ENCODE data around the gene FASN. TPM values are rescaled to one million over a fixed set of nuclear protein-coding genes. Genes with fewer than 3 reads are reported as not detected.

The FASN gene
- total and polyA plus RNA-seq, 2 of the 13 experiments (the other 11 are each of a cell fraction or from before 2014, with no cell fraction given): 51.7 to 101 TPM

DNA sequence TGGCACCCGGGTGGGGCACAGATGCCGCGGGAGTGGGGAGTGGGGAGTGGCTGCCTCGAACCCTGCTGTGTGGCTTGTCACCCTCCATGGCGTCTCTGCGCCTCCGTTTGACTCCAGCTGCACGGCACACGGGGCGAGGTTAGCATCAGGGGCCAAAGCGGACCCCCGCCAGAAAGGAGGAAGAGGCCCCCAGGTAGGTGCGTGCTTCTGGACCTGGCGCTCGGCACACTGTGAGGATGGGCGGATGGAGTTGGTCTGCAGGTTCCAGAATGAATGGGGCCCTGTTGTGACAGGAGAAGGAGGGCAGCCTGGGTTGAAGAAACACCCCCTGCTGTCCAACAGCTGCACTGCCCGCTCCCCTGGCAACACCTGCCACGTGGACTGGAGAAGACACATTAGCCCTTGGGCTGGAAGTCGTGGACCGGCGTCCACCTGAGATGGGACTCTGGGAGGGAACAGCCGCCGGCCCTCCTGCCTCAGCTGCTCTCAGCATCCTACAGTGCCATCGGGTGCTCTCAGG lies 9.4 kb upstream of the FASN start (continued):
- TF ChIP-seq, protein P1, sequence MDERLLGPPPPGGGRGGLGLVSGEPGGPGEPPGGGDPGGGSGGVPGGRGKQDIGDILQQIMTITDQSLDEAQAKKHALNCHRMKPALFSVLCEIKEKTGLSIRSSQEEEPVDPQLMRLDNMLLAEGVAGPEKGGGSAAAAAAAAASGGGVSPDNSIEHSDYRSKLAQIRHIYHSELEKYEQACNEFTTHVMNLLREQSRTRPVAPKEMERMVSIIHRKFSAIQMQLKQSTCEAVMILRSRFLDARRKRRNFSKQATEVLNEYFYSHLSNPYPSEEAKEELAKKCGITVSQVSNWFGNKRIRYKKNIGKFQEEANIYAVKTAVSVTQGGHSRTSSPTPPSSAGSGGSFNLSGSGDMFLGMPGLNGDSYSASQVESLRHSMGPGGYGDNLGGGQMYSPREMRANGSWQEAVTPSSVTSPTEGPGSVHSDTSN (CRISPR knock-in tag; IDR thresholded peaks at IDR 0.05): no peak
- TF ChIP-seq RFX1 (IDR thresholded peaks at IDR 0.05): no peak
- TF ChIP-seq ZBTB14 (CRISPR knock-in tag; IDR thresholded peaks at IDR 0.05): no peak
- TF ChIP-seq ATRX (CRISPR knock-in tag; IDR thresholded peaks at IDR 0.05; ENCODE audit: borderline replicate concordance): no peak
- no peak for TF ChIP-seq POLR2AphosphoS2 (IDR thresholded peaks at IDR 0.05; ENCODE audit: low read depth, low read length)
- TF ChIP-seq ZFP36 (IDR thresholded peaks at IDR 0.05; ENCODE audit: borderline replicate concordance, low read depth, low read length, partially characterized antibody): no peak
- 0 out of 2 replicates have a peak, but pooled peaks have one; percentile 9 for TF ChIP-seq ZNF251 (CRISPR knock-in tag; IDR thresholded peaks at IDR 0.05)
- TF ChIP-seq ZFAT (CRISPR knock-in tag; conservative IDR thresholded peaks at IDR 0.05): no peak
- no peak for TF ChIP-seq DNMT1 (CRISPR knock-in tag; IDR thresholded peaks at IDR 0.05)
- no peak for TF ChIP-seq HMG20A (CRISPR knock-in tag; IDR thresholded peaks at IDR 0.05; ENCODE audit: borderline replicate concordance)
- TF ChIP-seq NR1H2 (CRISPR knock-in tag; IDR thresholded peaks at IDR 0.05; ENCODE audit: borderline replicate concordance, low read depth): no peak
- TF ChIP-seq SMARCC2 (IDR thresholded peaks at IDR 0.05): no peak
- TF ChIP-seq POGK (CRISPR knock-in tag; conservative IDR thresholded peaks at IDR 0.05): no peak
- TF ChIP-seq RORA (CRISPR knock-in tag; IDR thresholded peaks at IDR 0.05): no peak
- TF ChIP-seq ZMYM3 (CRISPR knock-in tag; IDR thresholded peaks at IDR 0.05): 0 out of 2 replicates have a peak, but pooled peaks have one; percentile 11
- no peak for TF ChIP-seq ZNF839 (CRISPR knock-in tag; IDR thresholded peaks at IDR 0.05; ENCODE audit: borderline replicate concordance)
- no peak for TF ChIP-seq HOXA9 (CRISPR knock-in tag; IDR thresholded peaks at IDR 0.05; ENCODE audit: borderline replicate concordance)
- no peak for TF ChIP-seq MBNL3 (CRISPR knock-in tag; conservative IDR thresholded peaks at IDR 0.05)
- TF ChIP-seq MEIS1 (CRISPR knock-in tag; IDR thresholded peaks at IDR 0.05; ENCODE audit: borderline replicate concordance): no peak
- no peak for TF ChIP-seq DDIT3 (CRISPR knock-in tag; IDR thresholded peaks at IDR 0.05)
- TF ChIP-seq MYPOP (CRISPR knock-in tag; IDR thresholded peaks at IDR 0.05): no peak
- no peak for TF ChIP-seq SALL2 (CRISPR knock-in tag; IDR thresholded peaks at IDR 0.05)
- no peak for TF ChIP-seq TMF1 (CRISPR knock-in tag; IDR thresholded peaks at IDR 0.05; ENCODE audit: low read depth)
- no peak for TF ChIP-seq SETDB1 (CRISPR knock-in tag; IDR thresholded peaks at IDR 0.05; ENCODE audit: borderline replicate concordance)
- TF ChIP-seq YEATS2 (CRISPR knock-in tag; IDR thresholded peaks at IDR 0.05; ENCODE audit: borderline replicate concordance): no peak
- no peak for TF ChIP-seq PRMT3 (CRISPR knock-in tag; IDR thresholded peaks at IDR 0.05; ENCODE audit: borderline replicate concordance, low read depth)
- no peak for TF ChIP-seq ZNF703 (CRISPR knock-in tag; IDR thresholded peaks at IDR 0.05; ENCODE audit: borderline replicate concordance)

Measured in HepG2 (cell line).